ENCODE results near the gene FOCAD. TPM values are rescaled to one million over a fixed set of nuclear protein-coding genes. Genes with fewer than 3 reads are reported as not detected.

The FOCAD gene
- total and polyA plus RNA-seq, 2 of the 8 experiments (the other 6 are each of a cell fraction or from before 2014, with no cell fraction given): 22.0 to 38.4 TPM

DNA sequence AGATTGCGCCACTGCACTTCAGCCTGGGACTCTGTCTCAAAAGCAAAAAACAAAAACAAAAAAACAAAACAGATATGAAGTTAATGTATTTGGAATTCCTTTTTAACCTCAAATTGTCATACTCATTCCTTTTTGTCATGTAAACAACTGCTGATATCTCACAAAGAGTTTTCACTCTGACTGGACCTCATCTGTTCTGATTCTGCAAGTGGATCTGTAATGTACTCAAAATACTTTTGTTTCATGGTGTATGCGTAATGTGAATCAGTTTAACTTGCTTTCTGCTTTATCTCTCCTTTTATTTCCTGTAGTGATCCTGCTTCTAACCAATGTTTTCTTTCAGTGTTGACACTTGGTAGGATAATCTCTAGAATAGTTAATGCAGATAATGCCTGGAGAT, 106.7 kb downstream of the FOCAD start (continued):
- TF ChIP-seq CBX8 (IDR thresholded peaks at IDR 0.05; ENCODE audit: borderline replicate concordance, low read depth, low read length): no peak
- TF ChIP-seq, protein P1, sequence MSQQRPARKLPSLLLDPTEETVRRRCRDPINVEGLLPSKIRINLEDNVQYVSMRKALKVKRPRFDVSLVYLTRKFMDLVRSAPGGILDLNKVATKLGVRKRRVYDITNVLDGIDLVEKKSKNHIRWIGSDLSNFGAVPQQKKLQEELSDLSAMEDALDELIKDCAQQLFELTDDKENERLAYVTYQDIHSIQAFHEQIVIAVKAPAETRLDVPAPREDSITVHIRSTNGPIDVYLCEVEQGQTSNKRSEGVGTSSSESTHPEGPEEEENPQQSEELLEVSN (IDR thresholded peaks at IDR 0.05): no peak
- TF ChIP-seq HDAC6 (IDR thresholded peaks at IDR 0.05; ENCODE audit: low read depth, low read length): no peak
- TF ChIP-seq SP1 (IDR thresholded peaks at IDR 0.05; ENCODE audit: low read depth, low read length): no peak
- no peak for TF ChIP-seq SRF (IDR thresholded peaks at IDR 0.05; ENCODE audit: low read depth, low read length)
- TF ChIP-seq, protein P2, sequence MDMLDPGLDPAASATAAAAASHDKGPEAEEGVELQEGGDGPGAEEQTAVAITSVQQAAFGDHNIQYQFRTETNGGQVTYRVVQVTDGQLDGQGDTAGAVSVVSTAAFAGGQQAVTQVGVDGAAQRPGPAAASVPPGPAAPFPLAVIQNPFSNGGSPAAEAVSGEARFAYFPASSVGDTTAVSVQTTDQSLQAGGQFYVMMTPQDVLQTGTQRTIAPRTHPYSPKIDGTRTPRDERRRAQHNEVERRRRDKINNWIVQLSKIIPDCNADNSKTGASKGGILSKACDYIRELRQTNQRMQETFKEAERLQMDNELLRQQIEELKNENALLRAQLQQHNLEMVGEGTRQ (IDR thresholded peaks at IDR 0.05; ENCODE audit: low read length): no peak

All from H1 (cell line).